ENCODE measurements around the gene SYPL1. TPM values are rescaled to one million over a fixed set of nuclear protein-coding genes. Genes with fewer than 3 reads are reported as not detected.
A peak's percentile ranks its signal among the peaks of the same experiment; 100 is the strongest.
"Not testable (repeated sequence)": the region's sequence is repeated elsewhere in the genome, so short reads cannot be mapped to it uniquely, and the experiment has no call there.

The SYPL1 gene
- 10 to 100 TPM; 40.4 to 53.5 (median 42.3) TPM for polyA plus RNA-seq

GRCh38 chr7:106112118-106112971 lies at the start of gene SYPL1:
Gene SYPL1, minus strand, starts transcription at chr7:106112312. Its CDS starts 104 bp downstream, at chr7:106112208.
- H3K27ac ChIP-seq (ENCODE audit: low read depth, low read length), result peak within 1 kb of the TSS; percentile 89
- 1 to 2% (median 1%) methylated on average over 60 to 76 of the region's 76 CpGs for WGBS, 3 donors

DNA sequence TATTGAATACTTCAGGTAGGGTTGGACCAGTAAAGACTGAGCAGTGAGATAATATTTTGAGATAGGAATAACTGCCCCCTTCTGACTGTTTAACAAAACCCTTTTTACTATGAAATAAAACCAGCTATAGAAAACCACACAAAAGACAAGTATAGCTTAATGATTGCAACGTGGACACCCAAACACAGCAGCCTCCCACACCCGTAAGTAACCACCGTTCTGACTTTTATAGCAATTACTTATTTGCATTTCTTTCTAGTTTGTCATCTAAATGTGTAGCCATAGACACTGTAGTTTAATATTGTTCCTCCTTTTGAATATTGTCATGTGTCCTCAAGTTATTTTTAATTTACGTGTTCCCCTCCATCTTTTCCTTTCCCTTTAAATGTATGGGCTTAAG lies 42.9 kb upstream of the SYPL1 start:
- no peak overlapping the region for H3K27ac ChIP-seq (ENCODE audit: low read depth, low read length)
- 71 to 78% (median 73%) methylated on average over 4 of the region's 4 CpGs for WGBS, 3 donors

DNA sequence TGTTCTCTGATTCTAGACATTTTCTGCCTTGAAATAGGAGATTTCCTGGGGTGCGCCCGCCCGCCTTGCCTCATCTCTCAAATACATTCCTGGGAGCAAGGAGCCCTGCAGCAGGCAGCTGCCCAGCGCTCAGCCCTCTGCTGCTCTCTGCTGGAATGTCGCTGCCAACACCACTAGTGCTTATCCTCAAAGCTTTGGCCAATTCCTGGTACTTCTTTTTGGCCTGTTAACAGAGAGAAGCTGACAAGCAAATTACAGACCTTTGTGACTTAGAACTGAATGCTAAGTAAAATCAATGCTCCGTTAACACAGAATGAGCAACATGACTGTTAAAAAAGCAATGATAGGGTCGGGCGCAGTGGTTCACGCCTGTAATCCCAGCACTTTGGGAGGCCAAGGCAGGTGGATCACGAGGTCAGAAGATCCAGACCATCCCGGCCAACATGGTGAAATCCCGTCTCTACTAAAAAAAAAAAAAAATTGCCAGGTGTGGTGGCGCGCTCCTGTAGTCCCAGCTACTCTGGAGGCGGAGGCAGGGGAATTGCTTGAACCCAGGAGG lies 41.9 kb upstream of the SYPL1 start:
- H3K27ac ChIP-seq (ENCODE audit: low read depth, low read length), result no peak overlapping the region
- WGBS, 3 donors, result 47 to 54% (median 50%) methylated on average over 15 of the region's 15 CpGs

DNA sequence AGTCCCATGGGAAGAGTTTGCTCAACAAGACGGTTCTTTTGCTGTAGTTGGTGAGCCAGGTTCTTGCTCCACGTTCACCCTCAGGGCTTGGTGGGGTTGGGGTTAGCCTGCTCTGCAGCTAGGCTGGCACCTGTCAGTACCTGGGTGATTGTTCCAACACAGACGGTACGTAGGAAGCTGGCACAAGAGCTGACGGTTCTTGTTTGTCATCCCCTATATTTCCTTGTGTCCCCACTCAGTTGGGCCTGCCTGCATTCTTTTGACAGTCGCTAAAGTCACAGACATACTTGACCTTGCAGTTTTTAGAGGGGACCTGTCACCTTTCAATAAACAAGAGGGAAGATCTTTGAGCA lies 40.2 kb upstream of the SYPL1 start:
- WGBS, 3 donors, result 69 to 77% (median 77%) methylated on average over 6 of the region's 6 CpGs
- H3K27ac ChIP-seq (ENCODE audit: low read depth, low read length), result no peak overlapping the region

DNA sequence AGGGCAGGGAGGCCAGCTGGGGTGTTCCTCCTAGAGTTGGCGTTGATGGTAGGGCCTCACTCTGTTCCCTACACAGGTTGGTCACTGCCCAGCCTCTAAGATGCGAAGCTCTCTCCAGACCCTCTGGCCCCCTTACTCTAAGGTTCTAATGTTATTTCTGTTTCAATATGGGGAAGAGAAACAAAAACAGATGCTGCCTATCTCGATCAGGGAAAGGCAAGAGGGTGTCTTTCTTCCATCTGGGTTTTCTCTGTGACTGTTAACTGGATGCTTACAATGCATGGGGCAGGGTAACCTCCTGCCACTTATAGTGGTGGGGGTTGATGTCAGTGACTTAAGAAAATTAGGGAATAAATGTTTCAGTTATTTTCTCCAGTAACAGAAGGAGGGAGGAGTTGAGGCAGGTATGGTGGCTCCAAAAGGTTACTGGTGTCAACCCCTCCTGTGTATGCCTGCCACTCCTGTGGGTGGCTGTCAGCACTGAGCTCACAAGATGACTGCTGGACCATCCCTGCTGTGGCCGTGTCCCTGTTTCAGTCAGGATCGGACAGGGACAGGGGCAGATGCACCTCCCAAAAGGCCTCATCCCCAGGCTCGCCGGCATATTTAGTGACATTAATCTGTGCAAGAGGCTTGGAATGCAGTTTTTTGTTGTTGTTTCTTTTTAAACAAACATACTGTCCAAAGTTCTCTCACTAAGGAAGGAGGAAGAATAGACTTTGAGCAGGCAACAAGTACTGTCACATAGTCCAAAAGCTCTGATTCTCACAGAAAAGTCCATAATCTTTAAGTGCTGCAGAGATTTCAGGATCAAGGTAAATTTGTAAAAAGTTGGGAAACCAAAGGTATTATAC lies 39.6 kb upstream of the SYPL1 start:
- H3K27ac ChIP-seq (ENCODE audit: low read depth, low read length), result no peak overlapping the region
- WGBS, 3 donors, result 76 to 91% (median 80%) methylated on average over 7 of the region's 7 CpGs

GRCh38 chr7:106143711-106144337 lies 31.7 kb upstream of the SYPL1 start:
- 86 to 94% (median 92%) methylated on average over 10 of the region's 10 CpGs for WGBS, 3 donors
- H3K27ac ChIP-seq (ENCODE audit: low read depth, low read length), result no peak overlapping the region

DNA sequence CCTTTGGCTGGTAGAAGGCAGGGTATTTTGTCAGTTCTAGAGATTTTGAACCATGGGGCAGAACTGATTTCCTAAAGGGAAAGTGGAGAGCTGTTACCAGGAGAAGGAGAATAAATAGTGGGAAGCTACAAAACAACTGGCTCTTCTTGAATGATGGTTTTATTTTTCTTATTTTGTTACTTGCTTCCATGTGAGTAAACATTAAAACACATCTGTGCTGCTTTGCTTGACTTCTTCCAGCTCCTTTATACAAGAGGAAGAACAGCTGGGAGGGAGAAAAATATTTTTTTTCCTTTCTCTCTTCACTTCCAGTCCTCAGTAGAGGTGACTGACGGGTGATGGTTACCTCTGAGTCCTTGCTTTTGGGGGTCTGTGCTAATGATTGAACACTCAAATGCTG lies 30.0 kb upstream of the SYPL1 start:
- WGBS, 3 donors, result 90 to 100% (median 97%) methylated on average over 1 of the region's 1 CpG
- no peak overlapping the region for H3K27ac ChIP-seq (ENCODE audit: low read depth, low read length)

- 86 to 89% (median 88%) methylated on average over 7 of the region's 7 CpGs for WGBS, 3 donors
- no peak overlapping the region for H3K27ac ChIP-seq (ENCODE audit: low read depth, low read length)
Observed at GRCh38 chr7:106140406-106141173, 28.5 kb upstream of the SYPL1 start.

GRCh38 chr7:106139265-106140251 lies 27.4 kb upstream of the SYPL1 start:
- 67 to 77% (median 67%) methylated on average over 8 of the region's 8 CpGs for WGBS, 3 donors
- no peak overlapping the region for H3K27ac ChIP-seq (ENCODE audit: low read depth, low read length)

- WGBS, 3 donors, result 83 to 89% (median 87%) methylated on average over 6 of the region's 6 CpGs
- no peak overlapping the region for H3K27ac ChIP-seq (ENCODE audit: low read depth, low read length)
Observed at GRCh38 chr7:106138776-106139175, 26.7 kb upstream of the SYPL1 start.

GRCh38 chr7:106138181-106138580 lies 26.1 kb upstream of the SYPL1 start:
- H3K27ac ChIP-seq (ENCODE audit: low read depth, low read length), result not testable (repeated sequence)

DNA sequence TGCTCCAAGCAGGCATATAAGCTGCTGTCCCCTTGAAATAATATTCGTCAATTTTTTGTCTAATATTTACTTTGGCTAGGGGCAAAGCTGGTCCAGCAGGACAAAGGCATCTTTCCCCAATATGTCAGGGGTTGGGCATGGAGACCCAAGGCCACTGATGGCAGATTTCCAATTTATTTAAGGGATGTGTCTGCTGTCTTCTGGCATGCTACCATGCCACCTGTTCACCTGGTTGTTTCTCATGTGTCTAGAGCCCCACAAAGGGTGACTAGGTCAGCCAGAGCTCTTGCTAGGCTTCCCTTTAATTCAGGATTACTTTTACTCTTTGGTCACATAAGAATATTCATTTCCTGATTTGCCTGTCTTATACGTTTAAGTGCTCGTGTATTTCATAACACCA lies 22.1 kb upstream of the SYPL1 start:
- H3K27ac ChIP-seq (ENCODE audit: low read depth, low read length), result no peak overlapping the region
- WGBS, 3 donors, result 64 to 74% (median 69%) methylated on average over 3 of the region's 3 CpGs

DNA sequence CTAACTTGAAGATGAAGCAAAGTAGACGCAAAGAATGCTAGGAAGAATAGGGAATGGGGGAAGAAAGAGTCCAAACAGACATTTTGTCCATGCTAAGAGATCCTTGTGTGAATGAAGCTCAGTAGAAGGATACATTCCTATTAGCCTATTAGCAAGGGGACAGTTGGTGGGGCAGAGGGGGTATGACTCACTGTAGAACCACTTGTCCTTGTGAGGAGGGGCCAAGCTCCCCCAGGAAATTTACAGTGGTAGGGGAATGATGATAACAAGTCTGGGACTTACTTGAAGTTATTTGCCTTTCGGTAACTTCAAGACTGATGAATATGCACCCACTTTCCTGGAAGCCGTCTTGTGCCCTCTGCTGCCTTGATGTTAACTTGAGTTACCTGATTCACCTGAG lies 17.2 kb upstream of the SYPL1 start:
- no peak overlapping the region for H3K27ac ChIP-seq (ENCODE audit: low read depth, low read length)
- 91 to 97% (median 94%) methylated on average over 3 of the region's 3 CpGs for WGBS, 3 donors

DNA sequence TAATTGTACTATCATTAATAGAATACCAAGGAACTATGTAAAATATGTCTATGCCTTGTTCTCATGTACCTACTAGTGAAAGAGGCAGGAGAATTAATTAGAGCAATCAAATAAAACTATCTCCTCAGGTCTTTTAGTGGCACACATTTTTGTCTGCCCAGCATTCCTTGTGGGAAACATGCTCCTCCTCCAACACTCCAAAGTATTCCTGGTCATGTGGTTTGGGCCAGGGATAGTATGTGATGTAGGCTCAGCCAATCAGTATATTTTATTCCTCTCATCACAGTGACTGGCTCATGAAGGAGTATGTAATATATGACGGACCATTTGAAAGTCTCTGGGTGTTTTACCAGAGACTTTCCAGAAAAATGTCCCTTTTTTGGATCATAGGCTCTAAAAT lies 16.7 kb upstream of the SYPL1 start:
- H3K27ac ChIP-seq (ENCODE audit: low read depth, low read length), result no peak overlapping the region
- 71 to 83% (median 81%) methylated on average over 1 of the region's 1 CpG for WGBS, 3 donors

GRCh38 chr7:106127984-106128780 lies 16.1 kb upstream of the SYPL1 start:
- 69 to 84% (median 81%) methylated on average over 5 of the region's 5 CpGs for WGBS, 3 donors
- H3K27ac ChIP-seq (ENCODE audit: low read depth, low read length), result no peak overlapping the region

- WGBS, 3 donors, result 41 to 58% (median 42%) methylated on average over 7 of the region's 7 CpGs
Observed at GRCh38 chr7:106126170-106126938, 14.2 kb upstream of the SYPL1 start.

More at GRCh38 chr7:106126170-106126938, 14.2 kb upstream of the SYPL1 start:
- no peak overlapping the region for H3K27ac ChIP-seq (ENCODE audit: low read depth, low read length)
